CD4-positive, alpha-beta T cell treated with Interleukin-17A for 1 hour (primary cell): Measurements from ENCODE around the gene LMTK2.
A peak's percentile ranks its signal among the peaks of the same experiment; 100 is the strongest.

Experiments used
- DNase-seq: peaks from one replicate; pipeline ENCODE4 v3.0.0-alpha.2; 2020

The LMTK2 gene

DNA sequence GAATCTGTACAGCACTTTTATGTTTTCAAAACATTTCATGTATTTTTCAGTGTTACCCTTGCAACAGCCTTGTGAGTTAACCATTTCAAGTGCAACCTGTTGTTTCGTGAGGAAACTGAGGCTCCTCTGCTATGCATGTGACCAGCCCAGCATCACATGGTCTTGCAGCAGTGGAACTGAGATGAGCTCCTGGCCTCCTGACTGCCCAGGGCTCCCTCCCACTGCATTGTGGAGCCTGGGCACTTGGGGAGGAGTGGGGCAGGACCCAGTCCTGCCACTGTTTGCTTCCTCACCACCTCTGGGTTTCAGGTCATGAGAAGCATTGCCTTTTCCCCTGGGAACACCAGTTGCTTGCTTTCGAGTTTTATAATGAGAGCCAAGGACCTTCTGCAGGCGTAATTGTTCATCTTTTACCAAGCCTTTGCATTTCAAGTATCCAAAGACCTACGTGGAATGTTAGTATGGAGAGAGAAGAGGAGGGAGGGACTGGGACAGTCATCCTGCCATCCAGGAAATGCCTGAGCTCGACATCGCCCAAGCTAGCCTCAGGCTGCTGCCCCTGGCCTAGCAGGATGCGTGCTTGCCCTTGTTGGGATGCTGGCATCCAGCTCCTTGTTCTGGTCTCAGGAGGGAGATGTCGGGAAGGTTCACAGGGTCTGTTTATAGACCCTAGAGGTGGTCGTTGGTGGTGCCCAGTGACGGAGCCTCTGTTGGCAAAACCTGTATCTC, 72.3 kb downstream of the LMTK2 start:
- no peak for DNase-seq

DNA sequence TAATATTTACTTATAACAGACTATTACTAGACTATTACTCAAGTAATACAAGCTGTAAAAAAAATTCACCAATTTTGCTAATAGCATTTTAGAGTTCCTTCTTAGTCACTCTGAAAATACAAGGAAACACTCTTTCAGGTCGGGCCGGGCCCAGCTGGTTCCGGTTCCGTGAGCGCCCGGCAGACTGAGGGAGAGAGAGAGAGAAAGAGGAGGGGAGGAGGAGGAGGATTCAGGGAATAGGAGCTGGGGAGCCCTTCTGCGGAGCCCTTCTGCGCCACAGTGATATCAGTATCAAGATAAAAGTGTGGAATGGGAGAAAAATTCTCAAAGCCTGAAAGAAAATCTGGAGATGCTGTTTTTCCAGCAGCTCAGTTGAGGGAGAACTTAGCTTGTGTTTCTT, 74.1 kb downstream of the LMTK2 start:
- no peak for DNase-seq

DNA sequence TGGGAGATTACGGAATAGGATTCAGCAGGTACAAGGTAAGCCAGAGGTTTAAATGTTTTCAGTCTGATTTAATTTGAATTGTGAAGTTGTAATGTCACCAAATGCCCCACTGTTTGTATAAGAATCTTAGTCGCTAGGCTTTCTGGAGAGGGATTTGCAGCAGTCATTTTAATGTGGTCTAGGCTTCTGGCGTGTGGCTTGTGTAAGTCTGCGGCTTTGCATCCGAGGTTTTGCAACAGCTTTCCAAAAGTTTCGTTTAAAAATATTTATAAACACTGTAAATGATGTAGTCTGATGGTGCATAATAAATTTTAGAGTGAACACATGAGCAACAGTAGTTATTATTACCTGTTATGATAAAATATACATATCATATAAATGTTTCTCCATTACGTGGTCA, 78.4 kb downstream of the LMTK2 start:
- no peak for DNase-seq

DNA sequence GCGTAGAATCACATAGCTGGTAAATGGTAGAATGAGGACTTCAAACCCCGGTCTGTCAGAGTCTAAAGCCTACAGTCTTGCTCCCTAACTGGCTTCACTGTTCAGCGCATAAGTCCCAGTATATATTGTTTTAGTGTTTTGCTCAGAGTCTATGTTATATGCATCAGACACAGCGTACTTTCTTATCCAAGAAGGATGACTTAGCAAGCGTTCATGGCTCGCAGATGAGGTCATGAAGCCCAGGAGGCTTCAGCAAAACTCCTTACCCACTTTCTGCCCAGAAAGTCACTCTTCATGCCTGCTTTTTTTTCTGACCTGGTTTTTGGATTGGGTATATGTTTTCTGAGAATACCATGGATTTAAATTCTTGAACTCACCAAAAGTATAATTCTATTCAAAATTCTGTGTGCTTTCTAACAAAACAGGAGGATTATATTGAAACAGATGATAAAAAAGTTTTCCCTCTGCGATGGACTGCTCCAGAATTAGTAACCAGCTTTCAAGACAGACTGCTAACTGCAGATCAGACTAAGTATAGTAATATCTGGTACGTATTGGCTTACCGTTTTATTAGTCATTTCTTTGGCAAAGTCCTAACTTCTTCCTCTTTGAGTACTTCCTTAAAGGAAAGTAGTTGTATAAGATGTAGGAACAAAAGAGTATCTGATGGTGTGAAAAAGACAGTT, 79.9 kb downstream of the LMTK2 start:
- DNase-seq: no peak

DNA sequence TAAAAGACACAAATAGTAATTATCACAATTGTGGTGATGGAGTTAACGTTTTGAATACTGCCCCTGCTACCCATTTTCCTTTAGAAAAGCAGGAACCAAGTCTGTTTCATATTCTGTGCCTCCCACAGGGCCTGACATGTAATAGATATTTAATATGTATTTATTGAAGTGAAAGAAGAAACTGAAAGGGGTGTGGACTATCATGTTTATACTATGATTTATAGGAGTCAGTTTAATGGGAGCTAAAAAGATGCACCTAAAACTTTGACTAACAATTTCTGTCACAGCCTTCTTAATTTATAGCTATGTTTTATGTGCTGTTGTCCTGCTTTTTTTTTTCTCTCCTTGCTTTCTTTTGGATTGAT, 80.5 kb downstream of the LMTK2 start:
- no peak for DNase-seq

DNA sequence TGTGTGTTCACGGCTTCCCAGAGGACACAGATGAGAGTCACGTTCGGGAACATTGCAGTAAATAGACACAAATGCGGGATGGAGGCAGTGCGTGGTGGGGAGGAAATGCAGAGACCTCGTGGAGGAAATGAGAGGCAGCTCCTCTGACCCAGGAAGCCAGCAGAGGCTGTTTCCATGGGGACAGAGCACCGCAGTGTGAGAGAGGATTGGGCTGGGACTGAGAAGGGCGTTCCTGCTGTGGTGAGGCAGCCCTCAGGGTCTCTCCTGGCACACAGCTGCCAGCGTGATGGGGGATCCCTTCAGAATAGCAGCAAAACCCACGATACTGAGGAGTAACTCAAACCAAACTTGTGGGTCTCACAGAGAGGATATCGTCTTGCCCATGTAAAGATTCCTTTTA, 82.9 kb downstream of the LMTK2 start:
- DNase-seq: no peak

DNA sequence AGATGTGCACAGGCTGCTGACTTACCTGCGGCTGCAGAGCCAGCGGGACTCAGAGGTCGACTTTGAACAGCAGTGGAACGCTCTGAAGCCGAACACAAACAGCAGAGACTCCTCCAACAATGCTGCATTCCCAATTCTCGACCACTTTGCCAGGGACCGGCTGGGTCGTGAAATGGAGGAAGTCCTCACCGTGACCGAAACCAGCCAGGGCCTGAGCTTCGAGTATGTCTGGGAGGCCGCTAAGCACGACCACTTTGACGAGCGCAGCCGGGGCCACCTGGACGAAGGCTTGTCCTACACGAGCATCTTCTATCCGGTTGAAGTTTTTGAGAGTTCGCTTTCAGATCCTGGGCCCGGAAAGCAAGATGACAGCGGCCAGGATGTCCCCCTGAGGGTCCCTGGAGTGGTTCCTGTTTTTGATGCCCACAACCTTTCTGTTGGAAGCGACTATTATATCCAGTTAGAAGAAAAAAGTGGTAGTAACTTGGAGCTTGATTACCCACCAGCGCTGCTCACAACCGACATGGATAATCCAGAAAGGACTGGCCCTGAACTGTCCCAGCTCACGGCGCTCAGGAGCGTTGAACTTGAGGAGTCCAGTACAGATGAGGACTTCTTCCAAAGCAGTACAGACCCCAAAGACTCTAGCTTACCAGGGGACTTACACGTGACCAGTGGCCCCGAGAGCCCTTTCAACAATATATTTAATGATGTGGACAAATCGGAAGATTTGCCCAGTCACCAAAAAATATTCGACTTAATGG, 85.2 kb downstream of the LMTK2 start:
- DNase-seq: no peak

DNA sequence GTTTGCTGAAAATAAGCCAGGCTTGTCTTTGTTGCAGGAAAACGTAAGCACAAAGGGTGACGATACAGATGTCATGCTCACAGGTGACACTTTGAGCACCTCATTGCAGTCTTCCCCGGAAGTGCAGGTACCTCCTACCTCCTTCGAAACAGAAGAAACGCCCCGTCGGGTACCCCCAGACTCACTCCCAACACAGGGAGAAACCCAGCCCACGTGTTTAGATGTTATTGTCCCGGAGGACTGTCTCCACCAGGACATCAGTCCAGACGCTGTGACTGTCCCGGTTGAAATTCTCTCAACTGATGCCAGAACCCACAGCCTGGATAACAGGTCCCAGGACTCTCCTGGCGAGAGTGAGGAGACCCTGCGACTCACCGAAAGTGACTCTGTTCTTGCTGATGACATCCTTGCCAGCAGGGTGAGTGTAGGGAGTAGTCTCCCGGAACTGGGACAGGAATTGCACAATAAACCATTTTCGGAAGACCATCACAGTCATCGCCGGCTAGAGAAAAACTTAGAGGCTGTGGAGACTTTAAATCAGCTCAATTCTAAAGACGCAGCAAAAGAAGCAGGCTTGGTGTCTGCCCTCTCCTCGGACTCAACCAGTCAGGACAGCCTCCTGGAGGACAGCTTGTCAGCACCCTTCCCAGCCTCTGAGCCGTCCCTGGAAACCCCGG, 86.3 kb downstream of the LMTK2 start:
- no peak for DNase-seq

DNA sequence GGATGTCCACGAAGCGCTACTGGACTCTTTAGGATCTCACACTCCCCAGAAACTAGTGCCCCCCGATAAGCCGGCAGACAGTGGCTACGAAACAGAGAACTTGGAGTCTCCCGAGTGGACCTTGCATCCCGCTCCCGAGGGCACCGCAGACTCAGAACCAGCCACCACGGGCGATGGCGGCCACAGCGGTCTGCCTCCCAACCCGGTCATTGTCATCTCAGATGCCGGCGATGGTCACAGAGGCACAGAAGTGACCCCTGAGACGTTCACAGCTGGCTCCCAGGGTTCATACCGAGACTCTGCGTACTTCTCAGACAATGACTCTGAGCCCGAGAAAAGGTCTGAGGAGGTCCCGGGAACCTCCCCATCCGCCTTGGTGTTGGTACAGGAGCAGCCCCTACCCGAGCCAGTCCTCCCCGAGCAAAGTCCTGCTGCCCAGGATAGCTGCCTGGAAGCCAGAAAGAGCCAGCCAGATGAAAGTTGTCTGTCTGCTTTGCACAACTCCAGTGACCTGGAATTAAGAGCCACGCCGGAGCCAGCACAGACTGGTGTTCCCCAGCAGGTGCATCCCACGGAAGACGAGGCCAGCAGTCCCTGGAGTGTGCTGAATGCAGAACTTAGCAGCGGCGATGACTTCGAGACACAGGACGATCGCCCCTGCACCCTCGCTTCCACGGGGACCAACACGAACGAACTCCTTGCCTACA, 87.0 kb downstream of the LMTK2 start:
- no peak for DNase-seq

DNA sequence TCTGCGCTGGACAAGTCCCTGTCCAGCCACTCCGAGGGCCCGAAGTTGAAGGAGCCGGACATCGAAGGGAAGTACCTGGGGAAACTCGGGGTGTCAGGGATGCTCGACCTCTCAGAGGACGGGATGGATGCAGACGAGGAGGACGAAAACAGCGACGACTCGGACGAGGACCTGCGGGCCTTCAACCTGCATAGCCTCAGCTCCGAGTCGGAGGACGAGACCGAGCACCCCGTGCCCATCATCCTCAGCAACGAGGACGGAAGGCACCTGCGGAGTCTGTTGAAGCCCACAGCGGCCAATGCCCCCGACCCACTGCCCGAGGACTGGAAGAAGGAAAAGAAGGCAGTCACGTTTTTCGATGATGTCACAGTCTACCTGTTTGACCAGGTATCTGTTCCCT, 87.5 kb downstream of the LMTK2 start:
- DNase-seq: no peak

DNA sequence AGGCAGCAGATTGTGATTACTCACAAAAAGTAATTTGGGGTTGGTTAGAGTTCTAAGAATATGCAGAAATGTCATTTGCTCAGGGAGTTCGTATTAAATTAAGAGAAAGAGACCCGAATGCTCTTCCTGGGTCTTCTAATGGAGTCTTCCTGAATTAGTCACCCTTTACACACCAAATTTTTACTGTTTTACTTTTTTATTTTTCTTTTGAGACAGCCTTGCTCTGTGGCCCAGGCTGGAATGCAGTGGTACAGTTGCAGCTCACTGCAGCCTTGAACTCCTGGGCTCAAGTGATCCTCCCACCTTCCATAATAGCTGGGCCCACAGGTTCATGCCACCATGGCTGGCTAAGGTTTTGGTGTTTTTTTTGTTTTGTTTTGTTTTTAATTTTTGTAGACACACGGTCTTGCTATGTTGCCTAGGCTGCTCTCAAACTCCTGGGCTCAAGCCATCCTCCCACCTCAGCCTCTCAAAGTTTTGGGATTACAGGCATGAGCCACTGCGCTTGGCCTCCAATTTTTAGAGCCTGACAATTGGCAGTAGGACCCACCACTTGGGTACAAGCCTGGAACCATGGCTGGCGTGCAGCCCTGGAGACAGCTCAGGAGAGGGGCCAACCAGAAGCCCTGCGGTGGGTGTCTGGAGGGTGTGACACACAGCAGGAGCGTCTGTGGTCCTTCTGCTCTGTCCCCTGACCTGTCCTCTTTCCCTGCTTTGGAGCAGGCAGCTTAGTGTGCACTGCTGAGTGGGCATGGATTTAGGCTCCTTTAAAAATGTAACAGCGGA, 88.2 kb downstream of the LMTK2 start:
- DNase-seq: no peak

DNA sequence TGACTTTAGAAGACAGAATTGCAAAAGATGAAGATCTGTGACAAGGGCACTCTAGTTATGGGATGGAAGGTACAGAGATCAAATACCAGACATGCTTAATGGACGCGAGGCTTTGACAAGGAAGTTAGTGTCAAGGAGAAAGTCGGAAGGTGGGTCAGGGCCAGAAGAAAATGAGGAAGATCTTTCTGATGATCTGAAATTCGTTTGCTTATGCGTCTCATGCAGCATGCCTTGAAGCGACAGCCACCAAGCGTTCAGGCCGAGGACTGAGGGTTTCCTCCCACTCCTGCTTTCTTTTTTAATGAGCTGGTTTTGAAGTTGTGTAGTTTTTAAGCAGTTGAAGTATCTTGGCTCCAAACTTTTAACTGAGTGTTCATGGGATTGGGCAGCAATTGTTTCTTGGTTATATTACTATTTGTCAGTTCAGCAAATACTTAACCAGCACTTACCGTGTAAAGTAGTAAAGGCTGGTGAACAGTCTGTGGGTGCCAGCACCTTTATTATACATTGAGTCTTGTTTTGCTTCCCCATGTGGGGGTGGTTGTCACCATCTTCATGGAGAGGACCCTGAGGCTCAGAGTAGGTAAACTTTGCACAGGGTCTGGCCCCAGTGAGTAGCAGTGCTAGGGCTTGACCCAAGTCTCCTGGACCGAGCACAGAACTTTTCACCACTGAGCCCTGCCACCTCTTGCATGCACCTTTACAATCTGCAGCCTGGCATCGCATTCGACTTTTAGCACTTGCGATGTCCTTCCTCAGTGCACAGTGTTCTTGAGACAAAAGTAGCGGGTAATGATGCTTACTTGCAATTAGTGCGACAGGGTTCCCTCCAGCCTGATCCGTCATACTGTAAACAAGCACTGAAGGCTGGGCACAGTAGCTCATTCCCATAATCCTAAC, 90.3 kb downstream of the LMTK2 start:
- DNase-seq: no peak

DNA sequence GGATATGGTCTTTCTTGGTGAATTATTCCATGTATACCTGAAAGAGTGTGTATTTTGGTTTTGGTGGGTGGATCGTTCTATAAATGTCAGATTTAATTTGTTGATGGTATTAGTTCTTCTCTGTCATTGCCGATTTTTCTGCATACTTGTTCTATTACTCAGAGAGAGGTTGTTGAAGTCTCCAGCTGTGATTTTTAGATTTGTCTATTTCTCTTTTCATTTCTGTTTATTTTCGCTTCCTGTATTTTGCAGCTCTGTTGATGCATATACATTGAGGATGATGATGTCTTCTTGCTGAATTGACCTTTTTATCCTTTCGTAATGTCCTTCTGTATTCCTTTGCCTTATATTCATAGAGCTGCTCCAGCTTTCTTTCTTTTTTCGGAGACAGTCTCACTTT, 92.5 kb downstream of the LMTK2 start:
- no peak for DNase-seq

DNA sequence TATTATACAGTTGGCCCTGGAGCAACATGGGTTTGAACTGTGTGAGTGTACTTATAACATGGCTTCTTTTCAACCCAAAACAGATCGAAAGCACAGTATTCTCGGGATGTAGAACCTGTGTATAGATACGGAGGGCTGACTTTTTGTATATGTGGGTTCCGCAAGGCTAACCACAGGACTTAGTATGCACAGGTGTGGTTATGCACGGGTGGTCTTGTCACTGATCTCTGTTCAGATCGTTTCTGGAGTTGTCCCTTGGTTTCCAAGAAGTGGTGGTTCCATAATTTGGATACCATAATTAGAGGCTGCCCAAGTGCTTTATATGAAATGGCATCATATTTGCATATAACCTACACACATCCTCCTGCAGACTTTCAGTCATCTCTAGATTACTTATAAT, 93.7 kb downstream of the LMTK2 start:
- DNase-seq: no peak

DNA sequence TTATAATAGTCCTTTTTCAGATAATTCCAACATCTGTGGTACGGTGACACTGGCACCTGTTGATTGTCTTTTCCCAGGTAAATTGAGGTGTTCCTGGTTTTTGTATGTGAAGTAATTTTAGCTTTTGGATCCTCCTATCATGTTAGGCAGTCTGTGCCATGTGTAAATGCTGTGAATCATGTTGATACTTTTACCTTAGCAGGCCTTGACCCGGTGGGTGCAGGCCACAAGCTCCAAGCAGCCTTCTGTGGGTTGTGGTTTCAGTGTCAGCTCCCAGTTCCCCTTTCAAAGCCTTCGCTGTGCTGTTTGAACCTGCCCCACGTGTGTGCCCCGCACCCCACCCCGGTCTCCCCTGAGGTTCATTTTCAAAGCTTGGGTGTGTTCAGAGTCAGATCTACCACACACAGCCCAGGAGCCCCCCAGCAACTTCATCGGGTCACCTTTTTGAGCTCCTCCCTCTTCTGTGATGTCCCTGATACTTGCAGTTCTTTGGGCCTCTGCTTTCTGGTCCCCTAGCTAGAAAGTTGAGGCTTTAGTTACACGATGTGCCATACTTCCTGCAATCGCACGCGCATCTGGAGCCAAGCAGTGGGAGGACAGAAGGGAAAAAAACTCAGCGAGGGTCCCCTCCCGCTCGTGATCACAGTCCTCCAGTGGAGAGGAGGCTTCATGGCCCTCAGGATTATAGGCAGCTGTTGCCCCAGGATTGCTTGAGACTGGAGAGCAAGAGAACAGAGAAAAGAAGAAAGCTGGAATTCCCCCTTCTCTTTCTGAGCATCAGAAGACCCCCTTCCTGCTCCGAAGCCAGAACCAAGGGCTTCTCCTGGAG, 95.9 kb downstream of the LMTK2 start:
- peak; percentile 70 for DNase-seq

DNA sequence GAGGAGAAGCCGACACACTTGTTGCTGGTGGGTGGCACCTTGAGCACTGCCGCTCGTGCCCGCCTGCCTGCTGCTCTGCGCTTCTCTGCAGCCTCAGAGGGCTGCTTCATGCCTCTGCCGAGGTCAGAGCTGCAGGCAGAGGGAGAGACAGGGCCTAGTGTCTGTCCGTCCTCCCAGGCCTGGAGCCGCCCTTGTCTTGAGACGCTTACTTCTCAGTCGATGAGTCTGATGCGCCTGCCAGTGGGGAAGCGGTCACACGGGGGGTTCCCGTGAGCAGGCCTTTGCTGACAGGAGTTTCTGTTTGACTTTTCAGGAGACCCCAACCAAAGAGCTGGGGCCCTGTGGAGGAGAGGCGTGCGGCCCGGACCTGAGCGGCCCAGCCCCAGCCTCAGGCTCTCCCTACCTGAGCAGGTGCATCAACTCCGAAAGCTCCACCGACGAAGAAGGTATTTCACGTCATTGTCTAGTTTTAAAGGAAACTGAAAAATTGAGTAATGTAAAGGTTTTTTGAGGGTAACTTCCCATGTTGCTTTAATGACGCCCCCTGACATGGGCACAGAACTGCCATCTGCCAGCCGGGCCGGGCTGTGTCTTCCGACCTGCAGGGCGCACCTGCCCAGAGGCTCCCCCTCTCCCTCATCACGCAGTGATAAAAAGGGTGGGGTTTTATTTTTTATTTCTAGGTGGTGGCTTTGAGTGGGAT, 96.8 kb downstream of the LMTK2 start:
- DNase-seq: no peak

DNA sequence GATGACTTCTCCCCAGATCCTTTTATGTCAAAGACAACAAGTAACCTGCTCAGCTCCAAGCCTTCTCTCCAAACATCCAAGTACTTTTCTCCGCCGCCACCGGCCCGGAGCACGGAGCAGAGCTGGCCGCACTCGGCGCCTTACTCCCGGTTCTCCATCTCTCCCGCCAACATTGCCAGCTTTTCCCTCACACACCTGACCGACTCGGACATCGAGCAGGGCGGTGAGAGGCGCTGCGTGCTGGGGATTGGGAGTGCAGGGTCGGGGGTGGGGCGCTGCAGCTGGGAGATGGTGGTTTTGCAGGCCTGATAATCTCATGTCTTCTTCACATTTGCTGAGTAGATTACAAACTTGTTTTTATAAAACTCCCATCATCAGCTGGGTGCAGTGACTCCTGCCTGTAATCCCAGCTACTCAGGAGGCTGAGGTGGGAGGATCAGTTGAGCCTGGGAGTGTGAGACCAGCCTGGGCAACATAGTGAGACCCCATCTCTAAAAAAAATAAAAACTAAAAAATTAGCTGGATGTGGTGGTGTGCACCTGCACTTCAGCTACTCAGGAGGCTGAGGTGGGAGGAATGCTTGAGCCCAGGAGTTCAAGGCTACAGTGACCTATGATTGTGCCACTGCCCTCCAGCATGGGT, 97.4 kb downstream of the LMTK2 start:
- DNase-seq: no peak

DNA sequence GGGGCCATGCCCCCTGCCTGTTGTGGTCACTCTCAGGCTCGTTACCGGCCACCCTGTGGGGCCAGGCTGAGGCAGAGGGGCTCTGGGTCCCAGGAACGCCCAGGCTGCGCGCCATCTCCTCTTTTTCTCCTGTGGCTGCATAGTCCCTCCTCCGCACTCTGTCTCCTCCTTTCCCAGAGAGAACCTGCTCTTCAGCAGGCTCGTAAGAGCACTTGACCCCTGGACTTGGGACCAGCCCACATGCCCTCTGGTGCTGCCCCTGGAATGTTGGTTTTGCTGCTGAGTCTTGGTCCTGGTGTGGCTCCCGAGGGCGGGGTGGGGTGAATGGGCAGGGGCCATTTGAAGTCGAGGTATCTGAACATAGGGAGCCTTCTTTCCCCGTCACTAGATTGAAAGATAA, 98.0 kb downstream of the LMTK2 start:
- DNase-seq: no peak
